ENCODE data around the gene SCN10A. TPM values are rescaled to one million over a fixed set of nuclear protein-coding genes. Genes with fewer than 3 reads are reported as not detected.

The SCN10A gene
- polyA plus RNA-seq, 1 donor from 2014 or later: not detected

DNA sequence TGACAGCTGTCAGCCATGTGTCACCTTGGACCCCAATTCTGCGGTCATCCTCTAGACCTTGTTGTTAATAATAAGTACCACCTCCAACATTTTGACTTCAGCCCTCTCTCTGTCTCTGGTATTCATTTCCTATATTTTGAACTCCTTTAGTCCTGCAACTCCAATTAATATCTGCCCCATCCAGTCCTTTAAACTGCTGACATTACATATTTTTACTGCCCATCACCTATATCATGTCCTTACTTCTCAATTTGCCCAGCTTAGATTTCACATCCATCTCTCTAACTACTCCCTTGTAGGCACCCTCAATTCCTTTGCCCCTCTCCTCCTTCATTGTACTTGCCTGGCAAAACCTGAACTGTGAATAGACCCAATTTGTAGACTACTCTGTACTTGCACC, 73.5 kb downstream of the SCN10A start:
- H3K36me3 Mint-ChIP-seq: no peaks in the 10 kb centered on the region
- no peak overlapping the region for H3K4me3 Mint-ChIP-seq
- H3K9me3 Mint-ChIP-seq: peaks cover 0 to 2% (median 0%) of the 10 kb centered on the region in 3 donors
- H3K27ac Mint-ChIP-seq: no peak overlapping the region
- H3K4me1 Mint-ChIP-seq: peaks cover 0 to 3% (median 0%) of the 10 kb centered on the region in 3 donors
- H3K27me3 Mint-ChIP-seq: peaks cover 1% of the 10 kb centered on the region

DNA sequence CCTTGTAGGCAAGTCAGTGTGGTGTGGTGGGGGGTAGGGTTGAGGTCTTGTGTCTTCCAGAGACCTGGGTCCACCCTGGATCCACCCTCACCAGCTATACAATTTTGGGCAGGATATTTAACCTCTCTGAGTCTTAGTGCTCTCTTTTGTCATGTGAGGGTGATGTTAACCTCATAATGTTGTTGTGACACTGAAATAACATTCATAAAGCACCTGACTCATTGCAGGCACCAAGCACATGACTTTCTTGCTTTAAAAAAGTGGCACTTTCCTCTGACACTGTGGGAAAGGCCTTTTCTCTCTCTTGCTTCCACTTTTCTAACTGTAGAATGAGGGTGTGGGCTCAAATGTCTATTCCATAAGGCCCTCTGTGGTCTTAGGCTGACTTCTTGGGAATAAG, 75.5 kb downstream of the SCN10A start:
- peaks cover 1% of the 10 kb centered on the region for H3K27me3 Mint-ChIP-seq
- H3K9me3 Mint-ChIP-seq: peaks cover 0 to 2% (median 0%) of the 10 kb centered on the region in 3 donors
- H3K4me3 Mint-ChIP-seq: no peak overlapping the region
- H3K27ac Mint-ChIP-seq: no peak overlapping the region
- H3K36me3 Mint-ChIP-seq: no peaks in the 10 kb centered on the region
- peaks cover 0 to 3% (median 0%) of the 10 kb centered on the region in 3 donors for H3K4me1 Mint-ChIP-seq

DNA sequence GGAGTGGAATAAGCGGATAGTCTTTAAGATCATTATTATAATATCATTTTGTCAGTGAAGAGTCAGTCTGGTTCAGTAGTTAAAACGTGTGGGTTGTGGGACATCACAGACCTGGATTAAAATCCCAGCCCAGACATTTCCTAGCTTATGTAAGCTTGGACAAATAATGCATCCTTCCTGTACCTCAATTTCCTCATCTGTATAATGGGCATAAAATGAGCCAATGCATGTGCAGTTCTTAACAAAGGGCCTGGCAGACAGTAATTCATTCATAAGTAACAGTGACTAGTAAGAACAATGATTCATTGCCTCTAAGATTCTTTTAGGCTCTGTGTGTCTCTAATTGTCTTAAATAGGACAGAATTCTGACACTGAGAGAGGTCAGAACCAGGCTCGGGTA, 76.1 kb downstream of the SCN10A start:
- H3K4me1 Mint-ChIP-seq: peaks cover 0 to 3% (median 0%) of the 10 kb centered on the region in 3 donors
- peaks cover 0 to 2% (median 0%) of the 10 kb centered on the region in 3 donors for H3K9me3 Mint-ChIP-seq
- no peak overlapping the region for H3K27ac Mint-ChIP-seq
- H3K4me3 Mint-ChIP-seq: no peak overlapping the region
- H3K36me3 Mint-ChIP-seq: no peaks in the 10 kb centered on the region
- peaks cover 1% of the 10 kb centered on the region for H3K27me3 Mint-ChIP-seq

DNA sequence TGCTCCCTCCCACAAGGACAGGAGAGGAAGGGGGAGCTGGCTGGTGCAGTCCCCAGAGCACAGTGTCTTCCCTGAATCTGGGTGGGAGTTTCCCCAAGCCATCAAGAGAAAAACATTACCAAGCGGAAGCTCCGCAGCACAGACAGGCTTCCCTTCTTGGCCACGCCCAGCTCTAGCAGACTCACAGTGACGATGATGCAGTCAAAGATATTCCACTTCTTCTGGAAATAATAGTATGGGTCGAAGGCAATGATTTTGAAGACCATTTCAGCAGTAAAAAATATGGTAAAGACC, 76.7 kb downstream of the SCN10A start:
- Mint-ChIP-seq H3K4me1 (peaks cover 0 to 3% (median 0%) of the 10 kb centered on the region in 3 donors), H3K36me3 (no peaks in the 10 kb centered on the region), H3K27me3 (peaks cover 1% of the 10 kb centered on the region), H3K9me3 (peaks cover 0 to 2% (median 0%) of the 10 kb centered on the region in 3 donors), H3K4me3 (no peak overlapping the region), H3K27ac (no peak overlapping the region)

GRCh38 chr3:38738630-38739395, 77.2 kb downstream of the SCN10A start:
- Mint-ChIP-seq H3K4me1 (peaks cover 0 to 3% (median 0%) of the 10 kb centered on the region in 3 donors), H3K27ac (no peak overlapping the region), H3K9me3 (peaks cover 0 to 2% (median 0%) of the 10 kb centered on the region in 3 donors), H3K4me3 (no peak overlapping the region), H3K36me3 (no peaks in the 10 kb centered on the region), H3K27me3 (peaks cover 3% of the 10 kb centered on the region)

DNA sequence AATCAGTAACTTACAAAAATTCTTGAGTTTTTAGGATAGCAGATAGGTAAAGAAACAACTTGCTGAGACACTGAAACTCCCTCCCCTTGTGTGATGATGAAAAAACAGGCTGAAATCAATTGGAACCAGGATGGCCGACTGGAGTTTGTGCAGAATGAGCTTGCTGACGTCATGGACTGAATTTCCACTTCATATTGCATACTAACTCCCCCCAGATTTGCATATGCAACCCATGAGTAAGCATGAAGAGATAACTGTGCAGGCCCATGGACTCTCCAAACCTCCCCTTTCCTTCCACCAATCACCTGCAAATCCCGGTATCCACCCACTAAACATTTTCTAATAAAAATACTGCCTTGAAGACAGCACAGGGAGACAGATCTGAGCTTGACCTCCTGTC, 84.5 kb downstream of the SCN10A start:
- peaks cover 0 to 2% (median 0%) of the 10 kb centered on the region in 3 donors for H3K4me1 Mint-ChIP-seq
- no peak overlapping the region for H3K4me3 Mint-ChIP-seq
- H3K27me3 Mint-ChIP-seq: peaks cover 4% of the 10 kb centered on the region
- H3K9me3 Mint-ChIP-seq: no peaks in the 10 kb centered on the region
- H3K27ac Mint-ChIP-seq: no peak overlapping the region
- H3K36me3 Mint-ChIP-seq: no peaks in the 10 kb centered on the region

DNA sequence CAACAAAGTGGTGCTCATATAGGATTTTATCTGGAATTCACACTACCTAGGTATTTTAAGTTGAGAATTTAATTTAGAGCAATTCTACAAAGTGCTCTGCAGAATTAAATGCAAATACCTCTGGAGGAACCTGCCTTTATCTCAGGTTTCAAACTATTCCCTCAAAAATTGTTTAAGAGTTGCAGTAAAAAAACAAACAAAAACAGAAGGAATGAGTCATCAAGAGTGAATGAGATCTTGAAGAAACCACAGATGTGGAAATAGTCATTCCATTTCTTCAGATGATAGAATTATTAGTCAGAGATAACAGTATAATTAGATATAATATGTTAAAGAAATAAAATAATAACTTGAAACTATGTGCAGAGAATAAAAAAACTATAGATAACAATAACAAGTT, 85.7 kb downstream of the SCN10A start:
- Mint-ChIP-seq H3K9me3 (no peaks in the 10 kb centered on the region), H3K4me1 (peaks cover 0 to 2% (median 0%) of the 10 kb centered on the region in 3 donors), H3K4me3 (no peak overlapping the region), H3K36me3 (no peaks in the 10 kb centered on the region), H3K27ac (no peak overlapping the region), H3K27me3 (peaks cover 4% of the 10 kb centered on the region)

GRCh38 chr3:38728008-38728407, 88.0 kb downstream of the SCN10A start:
- no peak overlapping the region for H3K4me3 Mint-ChIP-seq
- H3K4me1 Mint-ChIP-seq: peaks cover 0 to 2% (median 0%) of the 10 kb centered on the region in 3 donors
- no peaks in the 10 kb centered on the region for H3K9me3 Mint-ChIP-seq
- no peaks in the 10 kb centered on the region for H3K36me3 Mint-ChIP-seq
- peaks cover 9% of the 10 kb centered on the region for H3K27me3 Mint-ChIP-seq
- no peak overlapping the region for H3K27ac Mint-ChIP-seq

DNA sequence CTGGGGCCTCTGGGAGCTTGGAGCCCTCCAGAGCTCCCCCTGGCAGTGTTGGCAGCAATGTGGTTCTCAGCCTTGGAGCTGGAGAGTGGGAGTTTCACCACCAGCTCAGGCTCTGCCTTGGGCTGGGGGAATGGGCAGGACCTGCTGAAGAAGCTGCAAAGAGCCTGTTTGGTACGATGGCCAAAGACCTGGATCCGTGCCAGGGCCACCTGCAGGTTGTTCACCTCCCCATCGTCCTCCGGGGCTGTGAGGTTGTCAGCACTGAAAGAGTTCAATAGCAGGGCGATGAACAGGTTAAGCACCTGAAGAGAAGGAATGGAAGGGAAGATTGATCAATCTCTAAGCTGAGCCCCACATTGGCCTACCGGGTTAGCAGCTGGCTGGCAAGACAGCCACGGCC, 89.3 kb downstream of the SCN10A start:
- Mint-ChIP-seq H3K36me3 (no peaks in the 10 kb centered on the region), H3K9me3 (no peaks in the 10 kb centered on the region), H3K27ac (no peak overlapping the region), H3K27me3 (peaks cover 11% of the 10 kb centered on the region), H3K4me1 (peaks cover 0 to 2% (median 0%) of the 10 kb centered on the region in 3 donors), H3K4me3 (no peak overlapping the region)

GRCh38 chr3:38725726-38726419, 90.1 kb downstream of the SCN10A start:
- no peak overlapping the region for H3K27ac Mint-ChIP-seq
- H3K36me3 Mint-ChIP-seq: no peaks in the 10 kb centered on the region
- peaks cover 12% of the 10 kb centered on the region for H3K27me3 Mint-ChIP-seq
- no peak overlapping the region for H3K4me3 Mint-ChIP-seq
- H3K4me1 Mint-ChIP-seq: peaks cover 0 to 3% (median 2%) of the 10 kb centered on the region in 3 donors
- H3K9me3 Mint-ChIP-seq: no peaks in the 10 kb centered on the region

GRCh38 chr3:38724392-38724736, 91.7 kb downstream of the SCN10A start:
- H3K27me3 Mint-ChIP-seq: peaks cover 12% of the 10 kb centered on the region
- no peak overlapping the region for H3K27ac Mint-ChIP-seq
- no peaks in the 10 kb centered on the region for H3K9me3 Mint-ChIP-seq
- no peak overlapping the region for H3K4me3 Mint-ChIP-seq
- peaks cover 0 to 3% (median 2%) of the 10 kb centered on the region in 3 donors for H3K4me1 Mint-ChIP-seq
- H3K36me3 Mint-ChIP-seq: no peaks in the 10 kb centered on the region

GRCh38 chr3:38723569-38724391, 92.2 kb downstream of the SCN10A start:
- no peaks in the 10 kb centered on the region for H3K9me3 Mint-ChIP-seq
- no peak overlapping the region for H3K27ac Mint-ChIP-seq
- H3K27me3 Mint-ChIP-seq: peaks cover 12% of the 10 kb centered on the region
- no peaks in the 10 kb centered on the region for H3K36me3 Mint-ChIP-seq
- H3K4me1 Mint-ChIP-seq: peaks cover 0 to 4% (median 2%) of the 10 kb centered on the region in 3 donors
- no peak overlapping the region for H3K4me3 Mint-ChIP-seq

DNA sequence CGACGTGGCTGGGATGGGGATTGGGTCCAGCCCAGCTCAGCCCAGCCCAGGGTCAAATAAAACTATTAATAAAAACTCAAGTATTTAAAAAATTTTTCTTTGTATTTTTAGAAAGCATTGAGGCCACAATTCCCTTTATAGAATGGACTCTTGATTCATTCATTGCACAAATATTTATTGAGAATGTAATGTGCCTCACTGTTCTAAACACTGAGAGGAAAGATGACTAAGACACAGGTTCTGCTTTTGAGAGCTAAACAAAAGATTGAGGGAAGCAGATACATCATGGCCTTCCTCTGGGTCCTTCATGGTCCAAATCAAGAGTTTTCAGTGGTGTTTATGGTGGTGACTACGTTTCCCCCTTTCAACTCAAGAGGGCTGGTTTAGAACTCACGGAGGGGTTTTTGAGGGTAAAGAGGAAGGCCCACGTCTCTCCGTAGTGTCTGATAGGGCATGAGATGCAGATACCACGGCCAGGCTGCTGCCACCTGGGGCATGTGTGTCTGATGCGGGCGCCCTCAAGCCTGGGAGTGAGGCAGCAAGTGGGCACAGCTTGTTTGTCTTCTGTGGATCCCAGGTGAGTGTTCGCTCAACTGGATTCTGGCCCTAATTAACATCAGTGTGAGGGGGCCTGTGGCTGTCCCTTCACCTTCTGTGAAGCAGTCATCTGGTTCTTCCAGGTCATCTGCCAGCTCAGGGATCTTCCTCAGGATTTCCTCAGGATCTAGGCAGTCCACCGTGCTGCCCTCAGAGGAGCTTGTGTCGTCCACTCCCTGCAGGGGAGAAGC, 93.0 kb downstream of the SCN10A start:
- Mint-ChIP-seq H3K27ac (no peak overlapping the region), H3K4me1 (peaks cover 0 to 5% (median 2%) of the 10 kb centered on the region in 3 donors), H3K9me3 (no peaks in the 10 kb centered on the region), H3K4me3 (no peak overlapping the region), H3K27me3 (peaks cover 12% of the 10 kb centered on the region), H3K36me3 (no peaks in the 10 kb centered on the region)

- Mint-ChIP-seq H3K27ac (no peak overlapping the region), H3K27me3 (peaks cover 10% of the 10 kb centered on the region), H3K36me3 (no peaks in the 10 kb centered on the region), H3K4me3 (no peak overlapping the region), H3K9me3 (no peaks in the 10 kb centered on the region), H3K4me1 (peaks cover 0 to 5% (median 2%) of the 10 kb centered on the region in 3 donors)
Observed at GRCh38 chr3:38721207-38721772, 94.7 kb downstream of the SCN10A start.
